Measurements from ENCODE around the gene ZNF556.

ZNF556 gene

DNA sequence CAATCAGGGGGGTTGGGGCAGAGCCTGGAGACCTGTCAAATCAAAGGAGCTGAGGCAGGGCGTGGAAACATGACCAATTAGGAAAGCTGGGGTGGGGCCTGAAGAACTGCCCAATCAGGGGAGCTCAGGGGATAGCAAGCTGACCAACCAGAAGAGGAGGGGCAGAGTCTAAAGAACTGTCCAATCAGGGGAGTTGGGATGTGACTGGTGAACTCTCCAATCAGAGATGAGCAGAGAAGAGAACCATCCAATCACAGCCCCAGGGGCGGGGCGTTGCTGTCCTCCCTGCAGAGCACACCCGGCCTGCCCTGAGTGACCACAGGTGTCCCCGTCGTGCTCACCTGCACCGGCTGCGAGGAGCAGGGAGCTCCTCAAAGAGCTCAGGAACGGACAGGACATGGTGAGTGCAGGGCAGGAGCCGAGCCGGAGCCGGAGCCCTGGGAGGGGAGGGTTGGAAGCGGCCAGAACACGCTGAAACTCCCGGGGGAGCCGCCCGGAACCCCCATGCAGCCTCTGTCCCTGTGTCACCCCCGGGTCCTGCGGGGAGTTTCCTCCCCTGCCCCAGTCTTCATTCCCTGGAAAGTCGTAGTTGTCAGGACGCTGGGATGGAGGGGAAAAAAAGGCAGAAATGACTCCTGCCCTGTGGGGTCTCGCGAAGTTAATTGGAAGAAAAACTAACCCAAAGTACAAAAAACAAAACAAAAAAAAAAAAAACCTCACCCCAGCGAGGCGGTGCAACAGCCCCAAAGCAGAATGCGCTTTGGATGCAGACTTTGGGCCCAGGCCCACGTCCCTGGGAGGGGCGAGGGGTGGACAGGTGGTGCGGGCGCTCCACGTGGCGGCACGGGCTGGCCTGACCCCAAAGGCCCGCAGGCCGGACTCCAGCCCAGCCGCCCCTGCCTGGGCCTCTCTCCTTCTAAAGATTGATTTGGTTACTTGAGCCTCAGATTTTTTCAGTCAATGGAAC is at the start of gene ZNF556:
ZNF556 (plus strand) TSS at position 311 of the 967 bp plus-strand sequence; CDS start at position 398, 87 bp downstream.
- peak; percentile 48 for DNase-seq (ENCODE audit: low spot score)

GRCh38 chr19:2819540-2820111 is 47.5 kb upstream of the ZNF556 start, which contains the start of gene ZNF554:
Gene ZNF554 (plus strand): TSS chr19:2819868. CDS start chr19:2820072, 204 bp downstream.
- peak; percentile 97 for DNase-seq (ENCODE audit: low spot score)

- DNase-seq (ENCODE audit: low spot score) = no peak
These were observed 46.9 kb upstream of the ZNF556 start for GRCh38 chr19:2820112-2820702.

- DNase-seq (ENCODE audit: low spot score) = no peak
These were observed 44.3 kb upstream of the ZNF556 start for GRCh38 chr19:2822846-2823245.

- DNase-seq (ENCODE audit: low spot score) = no peak
These were observed 43.5 kb upstream of the ZNF556 start for GRCh38 chr19:2823646-2824045.

- DNase-seq (ENCODE audit: low spot score) = no peak
These were observed 43.0 kb upstream of the ZNF556 start for GRCh38 chr19:2824129-2824528.

- no peak for DNase-seq (ENCODE audit: low spot score)
These were observed 40.1 kb upstream of the ZNF556 start for GRCh38 chr19:2827022-2827421.

DNA sequence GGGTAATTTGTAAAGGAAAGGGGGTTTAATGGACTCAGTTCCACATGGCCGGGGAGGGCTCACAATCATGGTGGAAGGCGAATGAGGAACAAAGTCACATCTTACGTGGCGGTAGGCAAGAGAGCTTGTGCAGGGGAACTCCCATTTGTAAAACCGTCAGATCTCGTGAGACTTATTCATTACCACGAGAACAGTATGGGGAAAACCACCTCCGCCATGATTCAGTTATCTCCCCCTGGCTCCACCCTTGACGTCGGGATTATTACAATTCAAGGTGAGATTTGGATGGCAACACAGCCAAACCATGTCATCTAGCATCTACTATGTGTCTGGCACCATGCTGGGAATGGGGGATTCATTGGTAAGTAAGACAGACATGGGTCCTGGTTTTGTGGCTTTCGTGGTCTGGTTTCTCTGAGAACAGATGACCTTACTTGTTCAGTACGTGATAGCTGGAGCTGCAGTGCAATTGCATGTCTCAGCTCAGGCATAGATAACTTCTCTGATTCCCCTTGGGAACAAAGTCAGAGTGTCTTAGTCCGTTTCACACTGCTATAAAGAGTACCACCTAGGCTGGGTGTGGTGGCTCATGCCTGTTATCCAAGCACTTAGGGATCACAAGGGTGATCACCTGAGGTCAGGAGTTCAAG is 39.2 kb upstream of the ZNF556 start:
- no peak for DNase-seq (ENCODE audit: low spot score)

GRCh38 chr19:2834294-2834871 is 32.8 kb upstream of the ZNF556 start:
- DNase-seq (ENCODE audit: low spot score) = no peak

- DNase-seq (ENCODE audit: low spot score) = no peak
These were observed 29.7 kb upstream of the ZNF556 start for GRCh38 chr19:2837430-2837829.

DNA sequence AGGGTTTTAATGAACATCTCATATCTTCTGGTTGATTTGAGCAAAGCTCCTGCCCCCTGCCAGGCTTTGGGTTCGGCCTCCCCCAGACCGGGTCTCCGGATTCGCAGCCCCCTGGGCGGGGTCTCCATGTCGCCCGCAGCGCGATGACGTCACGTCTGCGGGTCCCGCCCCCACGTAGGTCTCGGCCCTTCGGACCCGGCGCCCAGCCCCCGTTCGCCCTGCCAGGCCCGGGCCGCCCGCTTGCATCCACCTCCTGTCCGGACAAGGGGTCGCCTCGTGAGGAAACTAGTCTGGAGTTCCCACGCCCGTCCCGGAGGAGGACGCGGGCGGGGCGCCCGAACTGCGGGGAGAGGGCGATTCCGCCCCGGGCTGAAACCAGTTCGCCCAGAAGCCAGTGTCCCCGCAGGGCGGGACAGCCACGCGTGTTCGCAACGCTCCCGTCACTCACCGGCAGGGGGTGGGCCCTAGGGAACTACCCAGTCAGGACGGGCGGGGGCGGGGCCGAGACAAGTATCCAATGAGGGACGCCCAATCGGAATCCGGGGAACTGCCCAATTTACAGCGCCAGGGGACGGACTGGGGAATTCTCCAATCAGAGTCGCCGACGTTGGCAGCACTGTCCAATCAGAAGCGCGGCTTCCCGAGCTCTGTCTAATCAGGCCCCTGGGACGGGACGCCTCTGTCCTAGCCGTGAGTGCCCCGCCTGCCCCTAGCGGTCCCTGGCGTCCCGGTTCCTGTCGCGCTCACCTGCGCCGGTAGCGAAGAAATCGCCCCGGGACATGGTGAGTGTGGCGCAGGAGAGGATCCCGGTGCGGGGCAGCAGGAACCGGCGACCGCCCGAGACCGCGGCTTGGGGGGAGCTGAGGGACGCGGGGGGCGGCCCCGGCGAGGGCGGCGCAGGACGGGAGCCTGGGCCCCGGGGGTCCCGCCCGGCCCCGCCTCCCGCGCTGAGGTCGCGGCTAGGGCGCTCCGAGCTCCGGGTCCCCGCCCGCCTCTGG is 26.0 kb upstream of the ZNF556 start, which contains the start of gene ZNF555:
ZNF555 (plus strand) TSS at position 682 of the 998 bp plus-strand sequence; CDS start at position 780, 98 bp downstream.
- peak; percentile 99 for DNase-seq (ENCODE audit: low spot score)

DNA sequence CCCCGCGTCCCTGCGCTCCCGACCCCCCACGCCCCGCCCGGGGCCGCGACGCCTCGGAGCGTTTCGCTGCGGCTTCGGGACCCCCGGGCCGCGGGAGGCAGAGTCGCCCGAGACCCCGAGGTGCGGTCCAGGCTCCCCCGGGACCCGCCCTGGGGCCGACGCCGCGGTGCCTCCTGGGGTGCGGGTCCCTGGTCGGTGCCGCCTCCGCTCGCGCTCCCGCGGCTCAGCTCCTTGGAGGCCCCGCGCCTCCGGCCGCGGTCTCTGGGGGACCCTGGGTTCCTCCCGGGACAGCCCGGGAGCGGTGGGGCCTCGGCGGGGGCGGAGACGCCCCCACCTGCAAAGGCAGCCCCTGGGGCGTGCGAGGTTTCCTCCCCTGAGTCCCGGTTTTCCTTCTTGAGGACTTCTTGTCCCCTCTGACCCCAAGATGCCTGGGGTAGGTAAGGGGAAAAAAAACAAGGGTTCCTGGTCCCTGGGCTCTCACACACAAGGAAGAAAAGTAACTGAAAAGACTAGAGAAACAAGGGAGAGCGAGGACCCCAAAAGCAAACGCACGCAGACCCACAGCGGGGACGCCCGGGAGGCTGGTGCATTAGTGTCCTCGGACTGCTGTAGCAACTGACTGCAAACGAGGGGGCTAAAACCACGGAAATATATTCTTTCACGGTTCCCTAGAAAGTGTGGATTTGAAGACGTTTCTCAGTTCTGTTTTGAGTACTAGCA is 25.1 kb upstream of the ZNF556 start:
- peak; percentile 55 for DNase-seq (ENCODE audit: low spot score)

- DNase-seq (ENCODE audit: low spot score) = no peak
These were observed 22.0 kb upstream of the ZNF556 start for GRCh38 chr19:2845107-2845506.

DNA sequence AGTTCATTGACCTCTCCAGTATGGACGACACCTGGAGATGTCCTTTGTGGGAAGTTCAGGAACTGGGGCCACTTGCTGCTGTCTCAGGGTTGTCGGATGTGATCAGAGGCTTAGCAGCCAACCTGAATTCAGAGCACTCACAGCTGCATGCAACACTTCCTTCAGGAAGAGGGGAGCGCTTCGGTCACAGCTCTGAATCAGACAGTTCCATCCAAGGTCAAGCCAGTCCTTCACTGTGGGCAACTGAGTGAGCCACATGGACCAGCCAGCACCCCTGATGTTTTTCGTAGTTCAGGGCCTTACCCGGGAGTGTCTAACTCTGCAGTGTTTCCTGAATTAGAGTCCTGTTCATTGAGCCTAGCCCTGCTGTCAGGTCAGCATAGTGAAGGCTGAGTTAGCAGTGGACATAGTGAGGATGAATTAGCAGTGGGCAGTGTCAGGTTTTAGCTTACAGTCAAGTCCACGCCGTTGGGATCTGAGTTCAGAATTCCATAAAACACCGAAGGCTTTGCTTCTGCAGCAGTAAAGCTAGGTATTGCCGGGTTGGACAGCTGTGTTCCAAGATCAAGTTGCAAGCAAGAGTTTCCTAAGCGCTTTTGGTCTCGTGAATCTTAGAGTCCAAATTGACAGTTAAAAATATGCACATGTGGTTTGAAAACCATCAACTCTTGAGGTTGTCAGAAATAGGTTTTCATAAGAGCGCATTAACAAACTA is 20.8 kb upstream of the ZNF556 start:
- DNase-seq (ENCODE audit: low spot score) = no peak

DNA sequence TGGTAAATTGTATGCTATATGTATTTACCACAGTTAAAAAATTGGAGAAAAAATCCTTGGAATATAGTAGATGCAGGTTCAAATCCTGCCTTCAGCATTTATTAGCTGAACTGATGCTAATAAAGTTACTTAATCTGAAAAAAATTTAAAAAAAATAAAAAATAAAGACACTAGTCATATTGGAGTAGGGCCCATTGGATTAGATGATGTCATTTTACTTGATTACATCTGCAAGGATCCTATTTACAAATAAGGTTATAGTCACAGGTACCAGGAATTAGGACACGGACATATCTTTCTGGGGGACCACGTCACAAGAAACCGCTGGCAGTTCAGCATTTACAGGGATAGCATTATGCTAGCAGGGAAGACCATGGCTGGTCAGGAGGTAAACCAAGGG is 19.6 kb upstream of the ZNF556 start:
- DNase-seq (ENCODE audit: low spot score) = no peak

- no peak for DNase-seq (ENCODE audit: low spot score)
These were observed 18.5 kb upstream of the ZNF556 start for GRCh38 chr19:2848616-2849015.

GRCh38 chr19:2850256-2850925 is 16.7 kb upstream of the ZNF556 start:
- no peak for DNase-seq (ENCODE audit: low spot score)

GRCh38 chr19:2852598-2852997 is 14.5 kb upstream of the ZNF556 start:
- DNase-seq (ENCODE audit: low spot score) = no peak
